ACHN (cell line): ENCODE data around the gene EPHB1.
"Not testable (repeated sequence)": the region's sequence is repeated elsewhere in the genome, so short reads cannot be mapped to it uniquely, and the experiment has no call there.

ENCODE experiments used
- DNase-seq: peaks from one replicate; pipeline ENCODE4 v3.0.0-alpha.2; 2015
- in situ Hi-C: cut with HindIII; loops from 2 replicates; pipeline ENCODE4 v1.10.0; 2017; ENCODE audit warnings: low sequenced_read_pairs, low pct_ligation_motif_present, low pct_unique_long_range_greater_than_20kb

The EPHB1 gene

DNA sequence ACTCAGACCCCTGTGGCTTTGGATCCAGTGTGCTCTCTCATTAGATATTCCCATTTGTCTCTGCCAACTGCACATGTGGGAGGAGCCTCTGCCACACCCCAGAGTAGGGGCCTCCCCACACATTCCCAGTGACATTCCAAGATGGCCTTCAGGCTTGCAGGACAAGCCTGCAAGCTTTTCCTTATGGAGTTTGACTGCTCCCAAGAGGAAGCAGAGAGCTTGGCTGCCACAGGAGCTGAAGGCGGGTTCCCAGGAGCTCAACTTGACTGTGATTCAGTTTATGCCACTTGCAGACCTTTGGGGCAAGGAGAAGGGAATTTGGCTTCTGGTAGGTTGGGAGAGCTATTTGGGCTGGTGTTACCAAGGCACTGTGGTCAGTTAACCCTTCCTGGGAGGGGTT lies 22.5 kb upstream of the EPHB1 start:
- no peak for DNase-seq
- in situ Hi-C loops: no loop called here

DNA sequence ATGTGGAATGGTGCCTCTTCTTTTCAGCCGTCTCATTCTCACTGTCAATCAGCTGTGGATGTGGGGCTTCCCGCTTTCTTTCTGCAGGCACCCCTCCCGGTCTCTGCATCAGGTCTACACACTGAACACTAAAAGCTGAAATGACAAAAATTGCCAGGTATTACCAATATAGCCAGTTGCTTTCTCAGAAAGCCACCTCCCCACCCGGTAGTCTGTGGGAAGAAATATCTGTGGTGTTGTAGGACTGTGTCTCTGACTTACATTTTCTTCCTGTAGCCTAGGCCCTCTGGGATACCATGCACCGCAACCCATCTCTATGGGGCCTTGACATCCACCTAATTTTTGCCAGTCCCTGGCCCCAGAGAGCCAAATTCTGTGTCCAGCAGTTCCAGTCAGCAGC lies 19.2 kb upstream of the EPHB1 start:
- DNase-seq: no peak
- in situ Hi-C loops: no loop called here

DNA sequence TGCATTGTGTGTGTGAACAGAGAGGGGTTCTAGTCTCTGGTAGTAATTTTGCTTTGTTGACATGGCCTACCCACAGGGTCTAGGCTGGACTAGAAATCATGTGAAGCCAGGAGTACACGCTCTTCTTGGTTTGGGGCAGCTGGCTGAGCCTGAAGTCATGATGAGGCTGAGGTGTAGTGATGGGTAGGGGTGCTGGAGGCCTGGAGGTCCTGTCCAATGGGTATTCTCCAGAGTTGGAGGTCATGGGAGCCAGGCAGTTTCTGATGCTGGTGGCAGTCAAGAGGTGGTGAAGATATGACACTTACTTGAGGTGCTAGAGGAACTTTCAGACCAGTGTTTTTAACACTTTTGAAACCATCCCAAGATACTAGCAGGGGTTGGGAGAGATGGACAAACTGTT lies 18.5 kb upstream of the EPHB1 start:
- in situ Hi-C loops: no loop called here
- DNase-seq: no peak

DNA sequence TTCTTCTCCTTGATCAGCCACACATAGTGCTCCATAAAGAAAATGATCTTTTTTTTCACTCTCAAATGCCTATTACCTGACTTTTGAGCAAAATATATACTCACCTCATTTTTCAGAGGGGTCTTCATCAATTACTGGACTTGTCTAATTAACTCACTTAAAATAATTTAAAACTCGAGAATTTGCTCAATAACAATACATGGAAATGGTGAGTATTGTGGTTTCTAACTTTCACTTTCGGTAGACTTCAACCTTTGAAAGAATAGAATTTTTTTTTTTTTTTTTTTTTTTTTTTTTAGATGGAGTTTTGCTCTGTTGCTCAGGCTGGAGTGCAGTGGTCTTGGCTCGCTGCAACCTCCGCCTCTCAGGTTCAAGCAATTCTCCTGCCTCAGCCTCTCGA lies 17.7 kb upstream of the EPHB1 start:
- DNase-seq: no peak
- in situ Hi-C loops: no loop called here

DNA sequence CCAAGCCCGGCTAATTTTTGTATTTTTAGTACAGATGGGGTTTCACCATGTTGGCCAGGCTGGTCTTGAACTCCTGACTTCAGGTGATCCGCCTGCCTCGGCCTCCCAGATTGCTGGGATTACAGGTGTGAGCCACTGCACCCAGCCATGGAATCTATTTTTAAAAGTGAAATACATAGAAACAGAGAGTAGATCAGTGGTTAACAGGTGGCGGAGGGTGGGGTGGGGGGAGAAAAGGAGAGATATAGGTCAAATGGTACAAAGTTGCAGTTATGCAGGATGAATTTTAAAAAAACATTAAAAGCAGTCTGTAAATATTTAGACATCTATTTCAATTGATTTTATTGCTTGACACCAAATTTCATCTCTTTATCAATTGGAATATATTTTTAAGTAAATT lies 6.8 kb upstream of the EPHB1 start:
- DNase-seq, in situ Hi-C loops: not testable (repeated sequence)

DNA sequence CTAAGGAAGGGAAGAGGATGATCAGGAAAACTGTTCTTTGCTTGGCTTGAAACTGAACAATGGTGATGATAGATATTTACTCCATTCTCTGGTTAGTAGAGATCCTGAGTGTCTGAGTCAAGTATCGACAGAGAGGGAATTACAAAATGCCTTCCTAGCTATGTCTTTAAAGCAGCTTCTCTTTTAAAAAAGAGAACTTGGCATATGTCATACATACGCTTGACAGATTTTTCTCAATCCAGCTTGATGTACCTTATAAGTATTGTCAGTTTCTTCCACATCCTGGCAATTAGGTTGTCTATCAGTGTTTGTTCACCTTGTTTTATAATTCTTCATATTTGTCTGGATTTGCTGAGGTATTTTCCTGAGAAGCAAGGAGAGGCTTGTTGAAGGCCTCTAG lies 5.0 kb upstream of the EPHB1 start:
- in situ Hi-C loops: no loop called here
- no peak for DNase-seq

DNA sequence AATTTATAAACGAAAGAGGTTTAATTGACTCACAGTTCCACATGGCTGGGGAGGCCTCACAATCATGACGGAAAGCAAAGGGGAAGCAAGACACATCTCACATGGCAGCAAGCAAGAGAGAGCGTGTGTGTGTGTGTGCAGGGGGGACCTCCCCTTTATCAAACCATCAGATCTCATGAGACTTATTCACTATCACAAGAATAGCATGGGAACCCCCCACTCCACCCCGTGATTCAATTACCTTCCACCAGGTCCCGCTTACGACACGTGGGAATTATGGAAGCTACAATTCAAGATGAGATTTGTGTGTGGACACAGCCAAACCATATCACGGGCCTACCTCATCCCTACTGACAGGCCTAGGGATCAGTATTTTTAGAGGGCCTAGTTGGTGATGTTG lies 3.1 kb upstream of the EPHB1 start:
- in situ Hi-C loops: no loop called here

DNA sequence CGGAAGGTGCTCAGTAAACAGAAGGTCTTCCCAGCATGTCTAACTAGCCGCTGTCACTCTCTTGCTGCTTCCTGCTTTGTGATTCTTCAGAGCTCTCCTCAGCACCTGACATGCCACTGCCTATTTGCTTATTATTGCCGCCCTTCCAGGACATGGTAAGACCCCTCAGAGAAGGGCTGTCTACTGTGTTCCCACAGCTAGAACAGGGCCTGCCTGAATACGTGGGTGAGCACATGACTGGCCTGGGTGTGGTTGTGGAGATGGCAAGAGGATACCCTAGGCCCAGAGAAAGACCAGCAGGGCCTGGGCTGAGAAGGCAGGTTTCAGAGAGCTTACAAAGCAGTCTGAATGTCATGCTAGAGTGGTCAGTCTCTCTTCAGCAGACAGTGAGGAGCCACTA lies 2.4 kb upstream of the EPHB1 start:
- no peak for DNase-seq
- in situ Hi-C loops: no loop called here

More for the DNA sequence above, 3.1 kb upstream of the EPHB1 start:
- no peak for DNase-seq

DNA sequence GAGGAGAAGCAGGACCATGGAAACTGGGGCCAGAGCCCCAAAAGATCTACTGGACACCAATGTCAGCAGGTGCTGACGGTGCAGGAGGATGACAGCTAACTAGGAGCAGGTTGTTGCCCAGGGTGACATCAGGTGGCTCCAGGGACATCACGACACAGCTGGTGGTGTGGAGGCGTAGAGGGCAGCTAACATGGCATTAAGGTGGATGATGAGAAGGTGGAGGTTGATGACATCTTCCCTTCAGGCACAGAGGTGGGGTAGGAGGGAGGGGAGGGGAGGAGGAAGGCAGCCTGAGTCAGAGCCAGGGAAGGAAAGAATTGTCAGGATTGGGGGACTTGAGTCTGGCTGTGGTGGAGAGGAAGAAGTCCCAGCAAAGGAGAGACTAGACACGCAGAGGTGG lies 1.5 kb upstream of the EPHB1 start:
- in situ Hi-C loops: no loop called here
- no peak for DNase-seq

DNA sequence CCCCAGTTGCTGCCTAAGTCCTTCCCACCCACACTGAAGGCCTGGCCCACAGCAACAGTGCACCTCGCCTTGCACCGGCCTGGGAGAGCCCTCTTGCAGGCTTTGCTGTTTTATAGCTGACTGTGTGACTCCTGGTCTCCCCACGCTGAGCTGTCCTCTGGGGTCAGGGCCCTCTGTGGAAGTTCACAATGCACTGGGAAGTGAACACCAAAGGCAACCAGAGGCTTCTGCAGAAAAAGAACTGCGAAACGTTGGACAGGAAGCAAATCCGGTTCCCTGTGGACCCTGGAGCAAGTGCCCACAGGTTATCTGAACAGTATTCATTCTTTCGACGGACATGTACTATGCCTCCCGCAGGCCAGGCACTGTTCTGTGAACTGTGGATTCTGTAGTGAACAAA lies 737 bp upstream of the EPHB1 start:
- no peak for DNase-seq
- in situ Hi-C loops: no loop called here

DNA sequence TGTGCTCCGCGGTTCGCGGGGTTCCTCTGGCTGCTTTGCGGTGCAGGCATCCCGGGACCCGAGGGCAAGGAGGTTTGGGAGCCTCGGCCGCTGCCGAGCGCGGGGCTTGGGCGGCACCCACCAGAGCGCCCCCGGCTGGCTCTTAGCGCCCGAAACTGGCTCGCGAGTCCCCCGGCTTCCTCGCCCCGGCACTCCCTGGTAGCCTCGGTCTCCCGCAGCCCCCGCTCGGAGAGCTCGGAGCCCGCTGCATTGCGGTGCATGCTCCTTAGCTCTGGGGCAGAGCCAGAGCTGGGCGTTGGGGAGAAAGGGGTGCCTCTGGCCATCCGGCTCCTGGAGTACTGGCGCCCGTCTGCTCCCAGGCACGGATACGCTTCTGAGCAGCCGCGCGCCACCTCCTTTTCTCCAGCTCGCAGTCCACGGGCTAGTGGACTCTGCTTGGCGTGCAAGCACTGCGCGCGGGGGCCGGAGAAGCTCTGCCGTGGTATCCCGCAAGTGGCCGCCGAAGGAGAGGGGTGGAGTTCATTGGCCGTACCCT lies 753 bp downstream of the EPHB1 start:
- in situ Hi-C loops: no loop called here
- peak; percentile 28 for DNase-seq

DNA sequence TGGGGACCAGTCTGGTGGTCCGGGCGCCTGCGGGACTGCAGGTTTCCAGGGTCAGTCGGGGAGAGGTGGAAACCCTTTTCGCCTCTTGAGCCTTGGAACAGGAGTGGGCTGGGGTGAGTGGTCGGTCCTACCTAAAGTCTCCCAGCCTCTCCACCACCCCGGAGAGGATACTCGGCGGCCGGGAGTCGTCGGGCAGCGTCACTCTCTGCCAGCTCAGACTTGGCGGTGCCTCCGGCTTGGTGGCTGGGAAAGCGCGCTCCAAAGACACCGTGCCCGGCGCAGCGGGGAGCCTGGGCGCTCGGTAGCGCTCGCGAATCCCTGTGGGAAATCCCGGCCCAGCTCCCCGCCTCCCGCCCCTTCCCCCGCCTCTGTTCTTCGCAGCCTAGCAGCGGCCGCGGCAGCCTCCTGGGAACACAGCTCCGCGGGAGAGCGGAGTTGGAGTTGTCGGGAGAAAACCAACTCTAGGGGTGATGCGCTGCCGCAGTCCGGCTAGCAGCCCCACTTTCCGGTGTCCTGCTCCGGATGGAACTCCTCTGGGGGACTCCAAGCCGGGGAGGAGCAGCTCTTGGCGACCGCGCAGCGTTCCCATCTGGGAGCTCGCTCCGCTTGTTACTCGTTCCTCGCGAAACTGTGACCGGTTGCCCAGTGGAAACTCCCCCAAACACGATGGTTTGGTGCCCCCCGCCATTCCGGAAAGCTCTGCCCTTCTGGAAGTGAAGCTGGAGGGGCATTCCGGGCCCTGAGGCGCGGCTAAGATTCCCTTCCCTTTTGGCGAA lies 1.4 kb downstream of the EPHB1 start:
- in situ Hi-C loops: no loop called here
- DNase-seq: peak; percentile 54

DNA sequence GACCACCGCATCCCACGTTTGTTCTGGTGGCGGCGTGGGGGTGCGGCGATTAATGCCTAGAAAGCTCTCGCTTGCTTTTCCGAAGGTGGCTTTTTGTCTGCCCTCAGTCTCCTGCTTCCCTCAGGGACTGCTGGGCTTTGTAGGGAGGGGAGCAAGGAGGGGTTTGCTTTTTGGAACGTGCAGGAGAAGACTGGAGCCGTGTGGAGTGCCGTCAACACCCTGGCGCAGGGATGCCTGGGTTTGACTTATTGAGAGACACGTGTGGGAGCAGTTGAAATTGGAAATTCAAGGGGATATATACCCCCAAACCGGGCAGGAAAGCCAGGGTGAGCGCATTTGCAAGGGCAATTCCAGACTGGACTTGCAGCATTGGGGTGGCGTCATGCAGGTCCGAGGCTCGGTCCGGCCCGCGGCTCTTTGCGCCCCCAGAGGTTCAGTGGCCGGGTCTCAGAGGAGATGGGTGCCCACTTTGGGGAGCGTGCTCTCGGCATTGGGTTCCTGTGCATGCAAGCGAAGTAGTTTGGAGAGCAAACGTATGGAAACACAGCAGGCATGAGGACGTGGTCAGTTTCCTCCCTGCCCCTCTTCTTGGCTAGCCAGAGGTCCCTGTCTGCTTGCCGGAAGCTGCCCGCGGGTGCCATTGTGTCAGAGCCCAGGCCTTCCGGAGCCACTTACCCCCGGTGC lies 2.1 kb downstream of the EPHB1 start:
- no peak for DNase-seq
- in situ Hi-C loops: no loop called here

DNA sequence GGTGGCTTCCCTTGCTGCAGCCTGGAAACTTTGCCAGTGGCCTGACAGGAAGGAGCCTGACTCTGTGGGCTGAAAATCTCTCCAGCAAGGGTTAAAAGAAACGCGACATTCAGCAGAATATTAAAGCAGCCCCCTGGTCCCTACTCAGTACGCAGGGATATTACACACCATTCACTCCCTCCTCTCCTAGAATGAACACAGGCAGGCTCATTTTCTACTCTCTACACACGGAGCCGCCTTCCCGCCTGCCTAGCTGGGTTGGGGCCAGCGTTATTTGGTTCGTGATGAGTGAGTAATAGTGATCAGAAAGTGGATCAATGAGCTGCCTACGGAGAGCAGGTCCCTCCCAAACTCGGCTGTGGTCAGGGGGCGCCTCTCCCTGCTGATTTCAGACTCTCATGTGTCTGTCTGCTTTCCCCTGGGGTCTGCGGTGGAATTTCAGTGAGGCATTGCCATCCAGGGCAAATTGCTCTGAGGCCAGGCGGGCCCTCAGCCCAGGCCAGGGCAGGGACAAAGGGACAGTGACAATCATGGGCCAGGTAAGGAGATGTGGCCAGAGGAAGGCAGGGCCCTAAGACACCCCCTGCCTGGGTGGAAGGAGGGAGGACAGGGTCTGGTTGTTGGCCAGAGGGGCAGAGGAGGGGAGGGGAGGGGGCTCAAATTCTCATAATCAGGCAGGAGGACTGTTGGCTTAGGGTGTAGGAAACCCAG lies 2.8 kb downstream of the EPHB1 start:
- in situ Hi-C loops: no loop called here
- DNase-seq: no peak

DNA sequence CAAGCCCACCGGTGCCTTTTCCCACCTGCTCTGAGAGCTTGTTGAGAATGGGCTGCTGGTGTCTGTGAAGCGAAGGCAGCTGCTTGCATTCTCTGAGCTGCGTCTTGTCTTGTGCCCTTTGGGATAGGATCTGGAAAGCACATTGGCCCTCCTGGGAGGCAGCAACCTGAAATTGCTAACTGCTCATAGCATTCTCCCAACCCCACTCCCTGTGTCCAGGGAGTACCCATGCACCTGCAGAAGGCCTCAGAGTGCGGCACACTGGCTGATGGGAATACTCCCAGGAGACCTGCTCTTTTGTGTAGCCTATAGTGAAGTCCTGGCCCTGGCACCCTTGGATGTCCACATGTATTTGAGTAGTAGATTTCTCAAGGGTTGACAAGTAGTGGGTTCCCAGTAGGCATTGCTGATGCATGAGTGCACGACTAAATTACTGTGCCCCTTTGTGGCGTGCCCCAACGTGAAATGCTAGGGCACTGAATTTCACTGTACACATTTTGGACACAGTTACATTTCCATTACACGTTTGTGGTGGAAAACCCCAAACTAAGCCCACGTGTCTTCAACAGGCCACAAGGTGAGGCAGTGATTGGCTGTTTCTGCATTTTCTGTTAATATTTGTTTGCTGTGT lies 3.7 kb downstream of the EPHB1 start:
- in situ Hi-C loops: no loop called here

DNA sequence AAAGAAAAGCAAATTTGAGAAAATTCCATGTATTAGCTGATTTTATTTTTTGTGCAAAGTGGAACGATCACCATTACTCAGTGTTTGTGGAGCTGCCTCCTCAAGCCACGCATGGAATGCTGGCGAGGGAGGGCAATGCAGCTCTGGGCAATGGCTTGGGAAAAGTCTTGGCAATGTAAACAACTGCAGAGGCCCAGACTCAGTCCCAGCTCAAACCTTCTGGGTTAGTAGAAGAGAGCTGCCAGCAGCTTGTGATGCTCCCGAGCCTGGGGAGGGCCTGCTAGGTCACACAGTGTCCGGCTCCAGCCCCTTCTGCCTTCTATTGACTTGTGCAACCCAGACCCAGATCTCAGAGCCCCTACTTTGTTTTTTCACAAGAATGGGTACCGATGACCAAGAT lies 4.3 kb downstream of the EPHB1 start:
- DNase-seq: no peak
- in situ Hi-C loops: no loop called here

More for the DNA sequence above, 3.7 kb downstream of the EPHB1 start:
- DNase-seq: no peak

DNA sequence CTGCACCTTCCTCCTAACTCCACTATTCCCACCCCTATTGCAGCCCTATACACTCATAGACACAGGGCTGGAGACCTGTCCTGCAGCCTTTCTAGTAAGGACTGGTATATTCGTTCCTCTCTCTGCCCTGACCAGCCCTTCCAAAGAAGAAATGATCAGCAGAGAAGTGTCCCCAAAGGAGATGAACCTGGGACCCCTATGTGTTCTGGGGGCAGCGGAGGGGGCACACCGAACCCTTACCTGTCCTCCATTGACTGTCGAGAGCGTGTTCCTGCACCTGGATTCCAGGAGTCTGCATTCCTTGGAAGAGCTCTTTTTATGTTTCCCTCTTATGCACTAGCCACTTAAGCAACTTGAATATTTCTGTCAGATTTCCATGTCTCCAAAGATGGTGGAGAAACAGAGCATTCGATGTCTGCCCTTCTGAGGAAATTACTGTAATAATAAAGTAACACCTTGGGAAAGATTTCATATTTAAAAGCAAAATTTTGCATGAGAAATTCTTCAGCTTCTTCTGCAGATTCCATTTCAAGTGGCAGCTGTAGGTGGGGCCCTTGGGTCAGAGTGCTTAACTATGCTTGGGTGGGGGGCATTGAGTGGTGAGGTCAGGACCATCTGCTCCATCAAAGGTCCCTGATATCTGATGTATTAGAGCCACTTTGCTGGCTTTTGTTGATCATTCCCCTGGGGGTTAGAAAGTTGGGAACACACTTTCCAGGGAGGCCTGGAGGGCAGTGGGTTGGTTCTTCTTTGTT lies 6.3 kb downstream of the EPHB1 start:
- no peak for DNase-seq
- in situ Hi-C loops: no loop called here

DNA sequence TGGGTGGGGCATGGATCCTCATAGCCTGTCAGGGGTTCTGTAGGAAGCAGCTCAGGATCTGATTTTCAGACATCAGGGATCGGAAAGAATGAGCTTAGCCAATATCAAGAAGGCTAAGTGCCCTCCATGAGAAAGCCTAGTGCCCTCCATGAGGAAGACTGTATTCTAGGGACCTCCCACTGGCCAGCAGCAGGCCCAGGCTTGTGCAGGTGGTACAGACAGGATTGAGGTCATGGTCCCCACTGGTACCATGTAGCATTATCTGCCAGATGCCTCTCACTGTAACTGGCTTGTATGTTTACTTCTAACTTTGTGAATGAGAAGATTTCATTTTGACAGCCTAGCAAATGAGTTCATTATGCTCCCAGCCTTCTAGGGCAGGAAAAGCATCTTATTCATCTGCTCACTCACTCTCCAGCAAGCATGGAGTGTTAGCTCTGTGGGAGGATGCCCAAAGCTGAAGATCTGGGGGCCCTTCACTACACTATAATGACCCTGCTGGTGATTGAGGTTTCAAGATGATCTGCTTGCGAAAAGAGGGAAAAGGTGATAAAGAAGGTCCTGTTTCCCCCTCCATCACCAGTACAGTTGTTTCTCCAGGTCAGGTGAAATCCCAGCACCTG lies 7.5 kb downstream of the EPHB1 start:
- no peak for DNase-seq
- in situ Hi-C loops: no loop called here
